GM18511 (cell line): ENCODE measurements around the gene TAS1R2.

Experiments
- ATAC-seq: cut with Tn5 transposase; IDR thresholded peaks from one replicate; pipeline ENCODE4 v1.9.1; 2021; ENCODE audit warnings: mild to moderate bottlenecking, moderate library complexity; ENCODE audit not compliant: unreplicated experiment

The TAS1R2 gene

GRCh38 chr1:18823438-18823837, 36.0 kb downstream of the TAS1R2 start:
- ATAC-seq: no peak

GRCh38 chr1:18820791-18821641, 38.4 kb downstream of the TAS1R2 start:
- no peak for ATAC-seq

- ATAC-seq: no peak
These were observed 39.3 kb downstream of the TAS1R2 start for GRCh38 chr1:18819986-18820790.

- ATAC-seq: no peak
These were observed 40.3 kb downstream of the TAS1R2 start for GRCh38 chr1:18819203-18819602.

- no peak for ATAC-seq
These were observed 41.5 kb downstream of the TAS1R2 start for GRCh38 chr1:18817795-18818435.

- ATAC-seq: no peak
These were observed 42.1 kb downstream of the TAS1R2 start for GRCh38 chr1:18817316-18817715.

GRCh38 chr1:18816808-18817207, 42.7 kb downstream of the TAS1R2 start:
- no peak for ATAC-seq

GRCh38 chr1:18814874-18815531, 44.5 kb downstream of the TAS1R2 start:
- no peak for ATAC-seq

GRCh38 chr1:18814425-18814824, 45.0 kb downstream of the TAS1R2 start:
- no peak for ATAC-seq

GRCh38 chr1:18812453-18812939, 47.0 kb downstream of the TAS1R2 start:
- no peak for ATAC-seq

GRCh38 chr1:18811733-18812452, 47.6 kb downstream of the TAS1R2 start:
- no peak for ATAC-seq

GRCh38 chr1:18809953-18810899, 49.2 kb downstream of the TAS1R2 start:
- no peak for ATAC-seq

GRCh38 chr1:18808550-18808949, 50.9 kb downstream of the TAS1R2 start:
- no peak for ATAC-seq

GRCh38 chr1:18807334-18808063, 52.0 kb downstream of the TAS1R2 start:
- ATAC-seq: no peak

- no peak for ATAC-seq
These were observed 53.3 kb downstream of the TAS1R2 start for GRCh38 chr1:18805925-18806849.

GRCh38 chr1:18805150-18805879, 54.1 kb downstream of the TAS1R2 start:
- no peak for ATAC-seq

GRCh38 chr1:18803851-18804250, 55.6 kb downstream of the TAS1R2 start:
- ATAC-seq: no peak
